GM19452 (cell line): ENCODE data around the gene ZNF182.
"Not testable (repeated sequence)": the region's sequence is repeated elsewhere in the genome, so short reads cannot be mapped to it uniquely, and the experiment has no call there.

Experiments used
- ATAC-seq: cut with Tn5 transposase; IDR thresholded peaks from one replicate; pipeline ENCODE4 v1.9.1; 2021; ENCODE audit not compliant: unreplicated experiment

ZNF182 gene

GRCh38 chrX:48002319-48002718 is 1.5 kb downstream of the ZNF182 start:
- no peak for ATAC-seq

- no peak for ATAC-seq
Observed at GRCh38 chrX:48001260-48001659, 2.5 kb downstream of the ZNF182 start.

GRCh38 chrX:47992669-47993068 is 11.1 kb downstream of the ZNF182 start:
- no peak for ATAC-seq

GRCh38 chrX:47992095-47992380 is 11.8 kb downstream of the ZNF182 start:
- ATAC-seq, result no peak

GRCh38 chrX:47991263-47992094 is 12.3 kb downstream of the ZNF182 start:
- no peak for ATAC-seq

GRCh38 chrX:47976254-47977151 is 27.3 kb downstream of the ZNF182 start:
- ATAC-seq, result no peak

- no peak for ATAC-seq
Observed at GRCh38 chrX:47973235-47973634, 30.6 kb downstream of the ZNF182 start.

- ATAC-seq, result not testable (repeated sequence)
Observed at GRCh38 chrX:47965526-47965925, 38.3 kb downstream of the ZNF182 start.

- ATAC-seq, result not testable (repeated sequence)
Observed at GRCh38 chrX:47961830-47962229, 42.0 kb downstream of the ZNF182 start.

GRCh38 chrX:47960406-47960805 is 43.4 kb downstream of the ZNF182 start:
- ATAC-seq, result no peak

GRCh38 chrX:47958761-47959342 is 44.9 kb downstream of the ZNF182 start:
- no peak for ATAC-seq

- not testable (repeated sequence) for ATAC-seq
Observed at GRCh38 chrX:47958206-47958605, 45.6 kb downstream of the ZNF182 start.

GRCh38 chrX:47956016-47956415 is 47.8 kb downstream of the ZNF182 start:
- no peak for ATAC-seq

GRCh38 chrX:47955295-47955694 is 48.5 kb downstream of the ZNF182 start:
- ATAC-seq, result not testable (repeated sequence)

GRCh38 chrX:47941423-47941822 is 62.4 kb downstream of the ZNF182 start:
- ATAC-seq, result no peak

- ATAC-seq, result no peak
Observed at GRCh38 chrX:47940448-47940847, 63.3 kb downstream of the ZNF182 start.

GRCh38 chrX:47936940-47937317 is 66.9 kb downstream of the ZNF182 start:
- ATAC-seq, result no peak

GRCh38 chrX:47936224-47936939 is 67.4 kb downstream of the ZNF182 start:
- ATAC-seq, result no peak

GRCh38 chrX:47933946-47934345 is 69.8 kb downstream of the ZNF182 start:
- no peak for ATAC-seq

GRCh38 chrX:47931970-47932369 is 71.8 kb downstream of the ZNF182 start:
- not testable (repeated sequence) for ATAC-seq

GRCh38 chrX:47927212-47927611 is 76.6 kb downstream of the ZNF182 start:
- no peak for ATAC-seq
